ENCODE data around the gene SOX18. TPM values are rescaled to one million over a fixed set of nuclear protein-coding genes. Genes with fewer than 3 reads are reported as not detected.

The SOX18 gene
- total and polyA plus RNA-seq, 2 of the 13 experiments (the other 11 are each of a cell fraction or from before 2014, with no cell fraction given) = 1.6 to 1.9 TPM

- TF ChIP-seq ZNF841 (CRISPR knock-in tag; IDR thresholded peaks at IDR 0.05; ENCODE audit: borderline replicate concordance) (no peak), FOXO1 (CRISPR knock-in tag; IDR thresholded peaks at IDR 0.05) (0 out of 2 replicates have a peak, but pooled peaks have one; percentile 10), ZNF766 (CRISPR knock-in tag; IDR thresholded peaks at IDR 0.05; ENCODE audit: borderline replicate concordance) (no peak), ZNF234 (CRISPR knock-in tag; conservative IDR thresholded peaks at IDR 0.05) (no peak), ZNF556 (CRISPR knock-in tag; IDR thresholded peaks at IDR 0.05; ENCODE audit: borderline replicate concordance) (peak; percentile 84; the same call in 1 of the 2 replicates), ZNF414 (CRISPR knock-in tag; IDR thresholded peaks at IDR 0.05) (peak; percentile 98), SP5 (CRISPR knock-in tag; IDR thresholded peaks at IDR 0.05; ENCODE audit: borderline replicate concordance, low read depth) (peak; percentile 83), TP53 (CRISPR knock-in tag; conservative IDR thresholded peaks at IDR 0.05) (no peak), HNRNPK (IDR thresholded peaks at IDR 0.05; ENCODE audit: low read depth, low read length, poor library complexity, severe bottlenecking) (peak; percentile 51), ZNF501 (CRISPR knock-in tag; IDR thresholded peaks at IDR 0.05) (peak; percentile 50; the same call in 1 of the 2 replicates), ZNF720 (CRISPR knock-in tag; IDR thresholded peaks at IDR 0.05) (no peak), ZNF75D (CRISPR knock-in tag; IDR thresholded peaks at IDR 0.05; ENCODE audit: borderline replicate concordance) (no peak), ZNF709 (CRISPR knock-in tag; IDR thresholded peaks at IDR 0.05) (no peak), FOSL2 (CRISPR knock-in tag; IDR thresholded peaks at IDR 0.05) (peak; percentile 55; the same call in 1 of the 2 replicates), ZSCAN22 (CRISPR knock-in tag; IDR thresholded peaks at IDR 0.05) (peak; percentile 86), XBP1 (CRISPR knock-in tag; IDR thresholded peaks at IDR 0.05) (no peak; the same call in 1 of the 2 replicates), SP2 (CRISPR knock-in tag; IDR thresholded peaks at IDR 0.05) (no peak), ATM (IDR thresholded peaks at IDR 0.05; ENCODE audit: borderline replicate concordance) (no peak), ZNF776 (CRISPR knock-in tag; IDR thresholded peaks at IDR 0.05) (no peak; the same call in none of the 2 replicates), IRX3 (CRISPR knock-in tag; IDR thresholded peaks at IDR 0.05; ENCODE audit: borderline replicate concordance, low read depth) (no peak), SPEN (CRISPR knock-in tag; IDR thresholded peaks at IDR 0.05; ENCODE audit: low read depth) (peak; percentile 87), ZNF879 (CRISPR knock-in tag; IDR thresholded peaks at IDR 0.05) (peak; percentile 66; the same call in 1 of the 2 replicates), GFI1 (CRISPR knock-in tag; IDR thresholded peaks at IDR 0.05; ENCODE audit: borderline replicate concordance) (0 out of 2 replicates have a peak, but pooled peaks have one; percentile 75), NFATC3 (CRISPR knock-in tag; IDR thresholded peaks at IDR 0.05) (no peak), NR1H2 (CRISPR knock-in tag; IDR thresholded peaks at IDR 0.05; ENCODE audit: borderline replicate concordance, low read depth) (no peak; the same call in 1 of the 2 replicates), ZNF639 (CRISPR knock-in tag; conservative IDR thresholded peaks at IDR 0.05) (peak; percentile 64; the same call in 1 of the 2 replicates), ZMYM4 (CRISPR knock-in tag; IDR thresholded peaks at IDR 0.05) (peak; percentile 77; the same call in 1 of the 2 replicates), THAP9 (CRISPR knock-in tag; IDR thresholded peaks at IDR 0.05; ENCODE audit: borderline replicate concordance) (peak; percentile 70; the same call in 1 of the 2 replicates)
Measured at GRCh38 chr20:64035933-64036345, 13.5 kb downstream of the SOX18 start, which contains the start of gene C20orf204 (continued).

Data from HepG2 (cell line).